ENCODE results near the gene ALDH3A1.
A peak's percentile ranks its signal among the peaks of the same experiment; 100 is the strongest.

Gene ALDH3A1

GRCh38 chr17:19748807-19749193, 702 bp upstream of the ALDH3A1 start:
- in situ Hi-C loops (cut with HindIII; ENCODE audit: low sequenced_read_pairs), result no loop called here
- no peak for DNase-seq (ENCODE audit: low read depth)
- TF ChIP-seq CTCF (IDR thresholded peaks at IDR 0.05; ENCODE audit: low read depth, low read length, missing control alignments), result no peak
- H3K4me3 ChIP-seq (ENCODE audit: low read depth, low read length), result no peak overlapping the region

- in situ Hi-C loops (cut with HindIII; ENCODE audit: low sequenced_read_pairs), result no loop called here
- DNase-seq (ENCODE audit: low read depth), result no peak
- TF ChIP-seq CTCF (IDR thresholded peaks at IDR 0.05; ENCODE audit: low read depth, low read length, missing control alignments), result no peak
Measured at GRCh38 chr17:19747159-19747719, 859 bp downstream of the ALDH3A1 start.

GRCh38 chr17:19746517-19746916, 1.6 kb downstream of the ALDH3A1 start:
- in situ Hi-C loops (cut with HindIII; ENCODE audit: low sequenced_read_pairs), result no loop called here
- TF ChIP-seq CTCF (IDR thresholded peaks at IDR 0.05; ENCODE audit: low read depth, low read length, missing control alignments), result no peak
- DNase-seq (ENCODE audit: low read depth), result no peak
- H3K4me3 ChIP-seq (ENCODE audit: low read depth, low read length), result no peak overlapping the region

More at GRCh38 chr17:19747159-19747719, 859 bp downstream of the ALDH3A1 start:
- H3K4me3 ChIP-seq (ENCODE audit: low read depth, low read length), result no peak overlapping the region

- H3K4me3 ChIP-seq (ENCODE audit: low read depth, low read length), result peak overlapping the region; percentile 29
- peak; percentile 35 for DNase-seq (ENCODE audit: low read depth)
- peak; percentile 79 for TF ChIP-seq CTCF (IDR thresholded peaks at IDR 0.05; ENCODE audit: low read depth, low read length, missing control alignments)
- in situ Hi-C loops (cut with HindIII; ENCODE audit: low sequenced_read_pairs), result no loop called here
Measured at GRCh38 chr17:19744922-19745757, 3.0 kb downstream of the ALDH3A1 start.

GRCh38 chr17:19744492-19744891, 3.6 kb downstream of the ALDH3A1 start:
- H3K4me3 ChIP-seq (ENCODE audit: low read depth, low read length), result peak overlapping the region; percentile 29
- TF ChIP-seq CTCF (IDR thresholded peaks at IDR 0.05; ENCODE audit: low read depth, low read length, missing control alignments), result no peak
- in situ Hi-C loops (cut with HindIII; ENCODE audit: low sequenced_read_pairs), result no loop called here
- no peak for DNase-seq (ENCODE audit: low read depth)

GRCh38 chr17:19743101-19744100, 4.7 kb downstream of the ALDH3A1 start:
- no peak for DNase-seq (ENCODE audit: low read depth)
- in situ Hi-C loops (cut with HindIII; ENCODE audit: low sequenced_read_pairs), result no loop called here
- no peak overlapping the region for H3K4me3 ChIP-seq (ENCODE audit: low read depth, low read length)
- TF ChIP-seq CTCF (IDR thresholded peaks at IDR 0.05; ENCODE audit: low read depth, low read length, missing control alignments), result no peak
